DOHH2 (cell line): Measurements from ENCODE around the gene LDLR.

ENCODE experiments used
- H3F3A ChIP-seq: fragments of 200-600 bp; sonication (generic), shearing (Covaris generic); 2 replicates; pipeline ENCODE4 v1.6.0; 2016; ENCODE audit warnings: antibody characterized with exemption, mild to moderate bottlenecking; ENCODE audit not compliant: control insufficient read depth, insufficient read depth
- H3K27ac ChIP-seq: fragments of 200-600 bp; sonication (generic); 2 replicates; pipeline ENCODE4 v1.5.1; 2014; ENCODE audit warnings: low read depth, mild to moderate bottlenecking, low read length, moderate library complexity
- H3K27me3 ChIP-seq: fragments of 200-600 bp; sonication (generic); 2 replicates; pipeline ENCODE4 v1.6.1; 2014; ENCODE audit warnings: mild to moderate bottlenecking, low read length, mixed read lengths; ENCODE audit not compliant: control insufficient read depth
- H3K36me3 ChIP-seq: fragments of 200-600 bp; sonication (generic); 2 replicates; pipeline ENCODE4 v1.6.1; 2014; ENCODE audit warnings: mild to moderate bottlenecking, low read length, moderate library complexity, mixed read lengths; ENCODE audit not compliant: control insufficient read depth
- H3K4me1 ChIP-seq: fragments of 200-600 bp; sonication (generic); 2 replicates; pipeline ENCODE4 v1.6.1; 2014; ENCODE audit warnings: mild to moderate bottlenecking, low read length, mixed read lengths; ENCODE audit not compliant: control insufficient read depth
- H3K4me2 ChIP-seq: fragments of 200-600 bp; sonication (generic); 2 replicates; pipeline ENCODE4 v1.6.0; 2014; ENCODE audit warnings: mild to moderate bottlenecking, low read length, moderate library complexity
- H3K4me3 ChIP-seq: fragments of 200-600 bp; sonication (generic); 2 replicates; pipeline ENCODE4 v1.5.1; 2014; ENCODE audit warnings: mild to moderate bottlenecking, low read length, mixed read lengths
- H3K79me2 ChIP-seq: fragments of 200-600 bp; sonication (generic); 2 replicates; pipeline ENCODE4 v1.6.1; 2014; ENCODE audit warnings: mild to moderate bottlenecking, low read length, mixed read lengths; ENCODE audit not compliant: control insufficient read depth
- H3K9me2 ChIP-seq: fragments of 200-600 bp; sonication (generic); replicated peaks from 2 replicates; pipeline ENCODE4 v1.6.1; 2014; ENCODE audit warnings: mild to moderate bottlenecking, low read length, mixed read lengths; ENCODE audit not compliant: control insufficient read depth
- H3K9me3 ChIP-seq: fragments of 200-600 bp; sonication (generic); 2 replicates; pipeline ENCODE4 v1.6.1; 2014; ENCODE audit warnings: antibody characterized with exemption, low read length, mixed read lengths; ENCODE audit not compliant: control insufficient read depth, insufficient read depth
- H4K20me1 ChIP-seq: fragments of 200-600 bp; sonication (generic); 2 replicates; pipeline ENCODE4 v1.6.0; 2014; ENCODE audit warnings: low read depth, mild to moderate bottlenecking, antibody characterized with exemption, low read length, moderate library complexity; ENCODE audit not compliant: control insufficient read depth, insufficient read depth
- CTCF ChIP-seq: fragments of 200-600 bp; sonication (generic); IDR thresholded peaks from one replicate; pipeline ENCODE4 v1.5.1; 2014; ENCODE audit warnings: antibody characterized with exemption, mild to moderate bottlenecking, low read depth, low read length; ENCODE audit not compliant: poor library complexity, severe bottlenecking
- EZH2phosphoT487 ChIP-seq: fragments of 200-600 bp; sonication (generic); IDR thresholded peaks from 2 replicates; pipeline ENCODE4 v1.6.1; 2017; ENCODE audit warnings: borderline replicate concordance, mild to moderate bottlenecking, antibody characterized with exemption, low read length, moderate library complexity, mixed read lengths

LDLR gene

GRCh38 chr19:11142528-11143171 lies 53.4 kb downstream of the LDLR start:
- Histone ChIP-seq H3K4me3 (no peak overlapping the region), H3K4me1 (peaks cover 57% of the 10 kb centered on the region), H3K4me2 (no peak overlapping the region; the same call in 1 of the 2 replicates)

GRCh38 chr19:11145536-11145924 lies 56.3 kb downstream of the LDLR start:
- peaks cover 29% of the 10 kb centered on the region for H3K4me1 ChIP-seq
- H3K27me3 ChIP-seq: no peaks in the 10 kb centered on the region
- no peaks in the 10 kb centered on the region for H4K20me1 ChIP-seq
- no peak overlapping the region for H3K4me3 ChIP-seq
- no peak for TF ChIP-seq EZH2phosphoT487
- TF ChIP-seq CTCF: no peak
- H3F3A ChIP-seq: peaks cover 20% of the 10 kb centered on the region
- H3K27ac ChIP-seq: no peak overlapping the region
- H3K9me2 ChIP-seq: no peaks in the 10 kb centered on the region
- H3K36me3 ChIP-seq: peaks cover 47% of the 10 kb centered on the region
- peaks cover 14% of the 10 kb centered on the region for H3K79me2 ChIP-seq
- no peaks in the 10 kb centered on the region for H3K9me3 ChIP-seq
- no peak overlapping the region for H3K4me2 ChIP-seq

More at GRCh38 chr19:11142528-11143171, 53.4 kb downstream of the LDLR start:
- H3K27ac ChIP-seq: no peak overlapping the region
- H3K79me2 ChIP-seq: no peaks in the 10 kb centered on the region
- peaks cover 29% of the 10 kb centered on the region for H3F3A ChIP-seq
- no peaks in the 10 kb centered on the region for H3K9me3 ChIP-seq
- TF ChIP-seq CTCF (no peak), EZH2phosphoT487 (no peak)
- no peaks in the 10 kb centered on the region for H3K27me3 ChIP-seq
- no peaks in the 10 kb centered on the region for H4K20me1 ChIP-seq
- H3K9me2 ChIP-seq: no peaks in the 10 kb centered on the region
- peaks cover 28% of the 10 kb centered on the region for H3K36me3 ChIP-seq

GRCh38 chr19:11148001-11148400 lies 58.7 kb downstream of the LDLR start:
- Histone ChIP-seq H3K27ac (no peak overlapping the region), H3K4me2 (no peak overlapping the region), H3K4me3 (no peak overlapping the region), H3K9me2 (no peaks in the 10 kb centered on the region), H3F3A (peaks cover 11% of the 10 kb centered on the region), H4K20me1 (no peaks in the 10 kb centered on the region), H3K4me1 (peaks cover 10% of the 10 kb centered on the region), H3K36me3 (peaks cover 63% of the 10 kb centered on the region), H3K79me2 (peaks cover 35% of the 10 kb centered on the region), H3K9me3 (no peaks in the 10 kb centered on the region), H3K27me3 (no peaks in the 10 kb centered on the region)
- TF ChIP-seq CTCF (no peak), EZH2phosphoT487 (no peak)
